Glomerular visceral epithelial cell (primary cell): ENCODE data around the gene BLTP3B.

Source experiments
- DNase-seq: peaks from one replicate; pipeline ENCODE4 v3.0.0-alpha.2; 2016; ENCODE audit errors: extremely low spot score

Gene BLTP3B

DNA sequence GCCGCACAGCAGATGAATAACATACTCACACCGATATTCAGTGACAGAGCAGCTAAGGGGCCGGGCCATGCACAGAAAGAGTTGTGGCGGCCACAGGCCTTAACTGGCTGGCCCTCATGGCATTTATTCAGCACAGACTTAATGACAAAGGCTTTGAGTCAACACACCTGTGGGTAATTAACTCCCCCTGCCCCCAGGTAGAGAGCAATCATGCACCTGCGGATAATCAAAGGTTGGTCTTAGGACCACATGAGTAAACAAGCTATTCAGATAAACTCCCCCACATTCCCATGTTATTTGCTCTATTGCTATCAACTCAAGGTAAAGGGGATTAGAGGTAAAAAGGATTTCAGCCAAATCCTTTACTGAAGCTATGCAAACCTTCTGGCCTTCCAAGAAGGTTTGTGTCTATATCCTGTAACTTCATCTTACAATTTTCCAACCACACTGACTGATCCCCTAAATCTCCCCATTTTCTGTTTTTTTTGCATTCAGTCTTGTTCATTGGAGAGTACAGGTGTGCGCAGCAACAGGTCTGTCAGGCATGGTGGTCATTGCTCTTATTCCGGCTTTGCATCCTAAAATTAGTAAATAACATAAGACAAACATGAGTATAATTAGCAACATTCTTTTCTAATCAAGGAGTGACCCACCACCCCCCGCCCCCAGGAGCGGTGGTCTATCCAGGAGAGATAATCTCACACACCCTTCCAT lies 16.9 kb upstream of the BLTP3B start:
- no peak for DNase-seq

DNA sequence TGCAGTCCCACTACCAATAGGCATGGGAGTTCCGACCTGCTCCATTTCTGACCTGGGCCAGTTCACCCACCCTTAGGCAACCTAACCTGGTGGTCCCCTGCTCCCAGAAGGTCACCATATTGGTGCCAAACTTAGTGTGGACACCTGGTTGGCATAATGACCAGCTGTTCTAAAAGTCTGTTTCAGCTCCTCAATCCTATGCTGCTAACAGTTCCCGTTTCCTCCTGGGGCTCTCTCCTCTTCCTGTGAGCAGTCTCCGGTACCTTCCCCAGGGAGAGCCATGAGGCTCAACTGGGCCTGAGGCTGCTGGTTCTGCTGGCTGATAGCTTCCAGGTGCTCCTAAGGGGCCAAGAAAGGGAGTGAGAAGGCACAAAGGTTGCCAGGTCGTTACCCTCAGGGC lies 15.9 kb upstream of the BLTP3B start:
- no peak for DNase-seq

GRCh38 chr12:100157427-100157821 lies 14.8 kb upstream of the BLTP3B start:
- DNase-seq: no peak

DNA sequence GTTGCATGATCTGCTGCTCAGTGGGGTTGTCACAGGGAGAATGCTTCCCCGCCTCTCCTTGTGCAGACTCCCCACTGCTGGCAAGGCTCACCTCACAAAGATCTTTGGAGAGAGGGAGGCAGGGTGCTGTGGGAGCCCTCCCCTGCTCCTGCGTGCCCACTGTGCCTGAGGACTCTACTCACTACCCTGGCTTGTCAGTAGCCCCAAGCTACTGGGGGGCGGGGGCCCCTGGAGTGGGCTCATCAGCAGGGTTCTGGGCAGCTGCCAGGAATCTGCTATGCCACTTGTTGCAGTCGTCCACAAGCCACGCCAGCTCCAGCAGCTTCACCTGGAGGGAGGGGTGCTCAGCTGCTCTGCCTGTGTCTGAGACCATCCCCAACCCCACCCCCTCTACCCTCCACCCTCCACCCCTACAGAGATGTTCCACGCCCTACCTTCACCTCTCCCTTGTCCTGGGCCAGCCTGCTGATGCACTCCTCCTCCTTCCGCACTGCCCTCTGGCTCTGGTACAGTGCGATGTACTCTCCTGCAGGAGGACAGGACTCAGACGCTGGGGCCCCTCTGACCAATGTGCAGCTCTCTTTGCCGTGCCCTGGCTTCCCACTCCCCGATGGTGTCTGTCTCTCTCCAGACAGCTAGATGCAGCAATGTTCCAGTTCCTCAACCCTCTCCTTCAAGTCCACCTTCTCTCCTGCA lies 14.2 kb upstream of the BLTP3B start:
- DNase-seq: no peak

- DNase-seq: peak; percentile 58
These were observed 12.0 kb upstream of the BLTP3B start for GRCh38 chr12:100154474-100155247.

- no peak for DNase-seq
These were observed 10.5 kb upstream of the BLTP3B start for GRCh38 chr12:100153131-100153530.

- no peak for DNase-seq
These were observed 9.1 kb upstream of the BLTP3B start for GRCh38 chr12:100151769-100152168.

DNA sequence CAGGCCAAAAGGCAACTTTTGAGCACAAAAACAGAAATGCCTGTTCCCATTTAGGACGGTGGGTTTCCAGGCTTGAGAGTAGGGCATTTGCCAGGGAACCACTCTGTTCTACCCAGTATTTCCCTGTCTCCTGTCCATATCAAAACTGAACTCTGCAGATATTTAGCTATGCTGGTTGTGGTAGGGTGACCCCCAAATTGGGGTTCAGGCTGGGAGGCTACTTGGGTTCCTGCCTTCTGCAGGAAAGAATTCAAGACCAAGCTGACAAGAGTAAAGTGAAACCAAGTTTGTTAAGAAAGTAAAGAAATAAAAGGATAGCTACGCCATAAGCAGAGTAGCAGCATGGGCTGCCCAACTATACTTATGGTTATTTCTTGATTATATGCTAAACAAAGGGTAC lies 3.6 kb upstream of the BLTP3B start:
- no peak for DNase-seq

GRCh38 chr12:100145643-100146042 lies 3.0 kb upstream of the BLTP3B start:
- DNase-seq: no peak

GRCh38 chr12:100141998-100142850 lies 450 bp downstream of the BLTP3B start:
- DNase-seq: peak; percentile 41

DNA sequence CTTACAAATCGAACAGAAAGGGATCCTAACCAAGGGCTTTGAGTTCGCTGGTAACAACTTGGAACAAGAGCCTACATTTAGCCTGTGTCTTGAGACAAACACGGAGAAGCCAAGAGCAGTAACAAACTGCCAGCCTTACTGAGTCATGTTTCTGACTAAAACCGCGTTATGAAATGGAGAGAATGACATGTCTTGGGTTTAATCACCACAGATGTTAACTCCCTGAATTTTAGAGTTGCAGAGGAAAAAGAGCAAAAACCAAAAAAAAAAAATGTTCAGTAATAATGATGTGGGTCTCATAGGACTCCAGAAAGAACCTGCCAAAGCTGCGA lies 1.0 kb downstream of the BLTP3B start:
- peak; percentile 61 for DNase-seq

GRCh38 chr12:100138803-100139098 lies 3.9 kb downstream of the BLTP3B start:
- DNase-seq: no peak

DNA sequence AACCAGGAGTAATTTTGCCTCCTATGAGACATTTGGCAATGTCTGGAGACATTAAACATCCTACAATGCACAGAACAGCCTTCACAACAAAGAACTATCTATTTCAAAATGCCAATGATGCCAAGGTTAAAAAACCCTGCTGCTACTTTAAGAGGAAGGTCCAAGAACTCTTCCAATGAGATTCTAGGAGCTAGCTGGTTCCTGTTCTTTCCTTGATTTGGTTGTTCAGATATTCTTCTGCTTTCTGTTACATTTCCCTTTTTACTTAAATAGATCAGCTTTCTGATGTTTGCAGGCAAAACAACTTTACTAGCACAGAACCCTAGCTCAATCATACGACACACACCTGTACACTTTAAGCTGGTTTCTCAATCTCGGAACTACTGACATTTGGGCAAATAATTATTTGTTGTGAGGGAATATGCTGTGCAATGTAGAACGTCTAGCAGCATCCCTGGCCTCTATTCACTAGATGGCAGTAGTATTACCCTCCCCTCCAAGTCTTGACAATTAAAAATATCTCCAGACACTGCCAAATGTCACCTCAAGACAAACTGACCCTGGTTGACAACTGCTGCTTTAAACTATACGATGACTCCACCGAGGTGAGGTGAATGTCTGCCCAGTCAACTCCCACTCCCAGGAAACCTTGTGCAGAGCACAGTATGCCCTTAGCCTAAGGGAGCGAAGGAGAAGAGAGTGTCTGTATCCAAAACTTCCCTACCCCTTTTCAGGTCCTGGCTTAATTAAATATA lies 4.4 kb downstream of the BLTP3B start:
- no peak for DNase-seq

GRCh38 chr12:100133200-100133599 lies 9.5 kb downstream of the BLTP3B start:
- no peak for DNase-seq

DNA sequence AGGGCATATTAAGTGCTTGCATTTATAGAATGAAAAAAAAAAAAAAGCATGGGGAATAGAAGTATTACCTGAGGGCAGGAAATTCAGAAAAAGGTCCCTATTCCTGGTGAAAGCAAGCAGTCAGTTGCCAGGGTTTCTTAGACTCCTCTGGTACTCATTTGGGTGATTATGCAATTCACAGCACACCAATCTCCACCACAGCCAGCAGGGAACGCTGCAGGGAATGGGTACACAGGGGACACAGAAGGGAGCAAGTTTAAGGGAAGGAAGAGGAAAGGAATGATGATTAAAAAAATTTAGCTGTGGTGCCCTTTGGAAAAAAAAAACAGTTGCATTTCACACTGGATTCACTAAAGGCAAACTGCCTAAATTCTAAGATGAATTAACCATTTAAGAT lies 14.2 kb downstream of the BLTP3B start:
- DNase-seq: peak; percentile 7

DNA sequence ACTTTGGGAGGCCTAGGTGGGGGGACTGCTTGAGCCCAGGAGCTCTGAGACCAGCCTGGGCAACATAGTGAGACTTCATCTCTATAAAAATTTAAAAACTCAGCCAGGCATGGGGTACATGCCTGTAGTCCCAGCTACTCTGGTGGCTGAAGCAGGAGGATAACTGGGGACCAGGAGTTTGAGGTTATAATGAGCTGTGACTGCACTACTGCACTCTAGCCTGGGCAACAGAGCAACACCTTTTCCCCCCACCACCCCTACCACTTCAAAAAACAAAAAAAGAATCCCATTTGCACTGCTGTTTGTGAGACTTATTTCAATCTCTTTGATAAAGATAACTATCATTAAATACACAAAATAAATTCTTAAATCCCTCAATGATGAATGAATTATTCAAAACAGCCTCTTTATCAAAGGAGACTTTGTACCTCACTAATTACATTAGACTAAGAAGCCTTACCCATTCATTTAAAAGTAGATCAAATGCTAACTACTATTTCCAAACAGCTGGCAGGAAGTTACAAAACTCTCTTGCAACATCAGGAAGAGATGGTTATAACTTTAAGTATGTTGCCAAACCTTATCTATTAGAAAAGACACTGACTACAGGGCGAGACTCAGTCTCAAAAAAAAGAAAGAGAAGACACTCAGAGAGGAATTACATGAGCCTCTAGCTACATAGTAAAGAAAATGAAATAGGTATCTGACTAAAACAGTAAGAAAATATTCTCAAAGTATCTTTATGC lies 14.7 kb downstream of the BLTP3B start:
- no peak for DNase-seq

- DNase-seq: no peak
These were observed 19.2 kb downstream of the BLTP3B start for GRCh38 chr12:100123316-100124095.

- no peak for DNase-seq
These were observed 22.3 kb downstream of the BLTP3B start for GRCh38 chr12:100120355-100120754.

DNA sequence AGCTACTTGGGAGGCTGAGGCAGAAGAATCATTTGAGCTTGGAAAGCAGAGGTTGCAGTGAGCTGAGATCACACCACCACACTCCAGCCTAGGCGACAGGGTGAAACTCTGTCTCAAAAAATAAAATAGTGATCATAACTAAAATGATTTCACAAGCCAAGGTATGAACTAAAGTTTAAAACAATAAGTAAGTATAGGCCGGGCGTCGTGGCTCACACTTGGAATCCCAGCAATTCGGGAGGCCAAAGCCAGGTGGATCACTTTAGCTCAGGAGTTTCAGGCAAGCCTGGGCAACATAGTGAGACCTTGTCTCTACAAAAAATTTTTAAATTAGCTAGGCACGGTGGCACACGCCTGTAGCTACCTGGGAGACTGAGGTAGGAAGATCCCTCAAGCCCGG lies 27.4 kb downstream of the BLTP3B start:
- no peak for DNase-seq

DNA sequence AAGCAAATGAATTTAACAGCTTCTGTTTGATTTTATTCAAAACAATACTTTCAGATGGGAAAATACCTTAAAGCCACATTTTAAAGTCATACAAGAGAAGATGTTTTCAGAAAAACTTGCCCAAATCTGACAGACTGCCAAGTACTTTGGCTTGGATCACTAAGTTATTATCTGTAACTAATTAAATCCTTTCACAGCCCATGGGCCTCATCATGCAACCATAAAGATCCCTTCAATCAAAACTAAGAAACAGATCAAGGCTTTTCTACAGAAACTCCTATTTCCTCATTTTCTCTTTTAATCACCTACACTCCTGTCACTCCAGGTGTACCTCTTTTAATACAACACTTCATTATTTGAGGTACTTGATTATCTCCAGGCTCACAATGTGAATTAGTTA lies 28.1 kb downstream of the BLTP3B start:
- DNase-seq: peak; percentile 9
